Measurements from ENCODE around the gene ACBD6.

GRCh38 chr1:180482425-180483275 lies 19.7 kb downstream of the ACBD6 start:
- peak; percentile 28 to 53 (median 46) for TF ChIP-seq CTCF (IDR thresholded peaks at IDR 0.05)
- TF ChIP-seq POLR2A (IDR thresholded peaks at IDR 0.05): no peak
